Stimulated activated effector memory CD8-positive, alpha-beta T cell treated with anti-CD3 and anti-CD28 coated beads, Interleukin-12 subunit alpha, Interleukin-12 subunit beta, amount 100 ng/mL, for 72 hours (primary cell): ENCODE data around the gene DRG2.

Experiments
- ATAC-seq: fragments of 150-1000 bp; cut with Tn5 transposase; 2 replicates; pipeline ENCODE4 v1.10.0; 2021
- DNase-seq, 2 donors: peaks; one replicate each; pipeline ENCODE4 v3.0.0; 2021 to 2022; ENCODE audit warnings: low spot score in 2 of 2
- H3K27ac Mint-ChIP-seq: one replicate; pipeline ENCODE4 v1.8.0; 2022; ENCODE audit warnings: mild to moderate bottlenecking, mixed read lengths
- H3K36me3 Mint-ChIP-seq: one replicate; pipeline ENCODE4 v1.8.0; 2022; ENCODE audit warnings: mild to moderate bottlenecking, mixed read lengths
- H3K4me1 Mint-ChIP-seq: one replicate; pipeline ENCODE4 v1.8.0; 2022; ENCODE audit warnings: mixed read lengths
- H3K4me3 Mint-ChIP-seq: one replicate; pipeline ENCODE4 v1.8.0; 2022; ENCODE audit warnings: mild to moderate bottlenecking, mixed read lengths
- H3K9me3 Mint-ChIP-seq: one replicate; pipeline ENCODE4 v1.8.0; 2022; ENCODE audit warnings: mixed read lengths

DRG2 gene

DNA sequence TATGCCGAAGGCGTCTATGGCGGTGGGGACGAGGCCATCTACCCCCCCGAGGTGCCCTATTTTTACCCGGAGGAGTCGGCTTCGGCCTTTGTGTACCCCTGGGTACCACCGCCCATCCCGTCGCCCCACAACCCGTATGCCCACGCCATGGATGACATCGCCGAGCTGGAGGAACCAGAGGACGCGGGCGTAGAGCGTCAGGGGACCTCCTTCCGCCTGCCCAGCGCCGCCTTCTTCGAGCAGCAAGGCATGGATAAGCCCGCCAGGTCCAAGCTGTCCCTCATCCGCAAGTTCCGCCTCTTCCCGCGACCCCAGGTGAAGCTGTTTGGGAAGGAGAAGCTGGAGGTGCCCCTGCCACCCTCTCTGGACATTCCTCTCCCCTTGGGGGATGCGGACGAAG lies 32.2 kb downstream of the DRG2 start:
- Mint-ChIP-seq H3K36me3 (no peaks in the 10 kb centered on the region), H3K4me3 (no peak overlapping the region), H3K9me3 (peaks cover 3% of the 10 kb centered on the region), H3K27ac (no peak overlapping the region), H3K4me1 (no peaks in the 10 kb centered on the region)
- ATAC-seq: no peak
- no peak for DNase-seq

DNA sequence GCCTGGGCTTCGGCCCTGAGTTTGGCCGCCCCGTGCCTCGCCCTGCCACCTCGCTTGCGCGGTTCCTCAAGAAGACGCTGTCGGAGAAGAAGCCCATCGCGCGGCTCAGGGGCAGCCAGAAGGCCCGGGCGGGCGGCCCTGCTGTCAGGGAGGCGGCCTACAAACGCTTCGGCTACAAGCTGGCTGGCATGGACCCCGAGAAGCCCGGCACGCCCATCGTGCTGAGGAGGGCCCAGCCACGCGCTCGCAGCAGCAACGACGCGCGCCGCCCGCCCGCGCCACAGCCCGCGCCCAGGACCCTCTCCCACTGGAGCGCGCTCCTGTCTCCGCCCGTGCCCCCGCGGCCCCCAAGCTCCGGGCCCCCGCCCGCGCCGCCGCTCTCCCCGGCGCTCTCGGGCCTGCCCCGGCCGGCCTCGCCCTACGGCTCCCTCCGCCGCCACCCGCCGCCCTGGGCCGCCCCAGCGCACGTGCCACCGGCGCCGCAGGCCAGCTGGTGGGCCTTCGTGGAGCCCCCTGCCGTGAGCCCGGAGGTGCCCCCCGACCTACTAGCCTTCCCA lies 32.8 kb downstream of the DRG2 start:
- Mint-ChIP-seq H3K36me3 (no peaks in the 10 kb centered on the region), H3K27ac (no peak overlapping the region), H3K9me3 (peaks cover 3% of the 10 kb centered on the region), H3K4me3 (no peak overlapping the region), H3K4me1 (no peaks in the 10 kb centered on the region)
- no peak for ATAC-seq
- DNase-seq: no peak

DNA sequence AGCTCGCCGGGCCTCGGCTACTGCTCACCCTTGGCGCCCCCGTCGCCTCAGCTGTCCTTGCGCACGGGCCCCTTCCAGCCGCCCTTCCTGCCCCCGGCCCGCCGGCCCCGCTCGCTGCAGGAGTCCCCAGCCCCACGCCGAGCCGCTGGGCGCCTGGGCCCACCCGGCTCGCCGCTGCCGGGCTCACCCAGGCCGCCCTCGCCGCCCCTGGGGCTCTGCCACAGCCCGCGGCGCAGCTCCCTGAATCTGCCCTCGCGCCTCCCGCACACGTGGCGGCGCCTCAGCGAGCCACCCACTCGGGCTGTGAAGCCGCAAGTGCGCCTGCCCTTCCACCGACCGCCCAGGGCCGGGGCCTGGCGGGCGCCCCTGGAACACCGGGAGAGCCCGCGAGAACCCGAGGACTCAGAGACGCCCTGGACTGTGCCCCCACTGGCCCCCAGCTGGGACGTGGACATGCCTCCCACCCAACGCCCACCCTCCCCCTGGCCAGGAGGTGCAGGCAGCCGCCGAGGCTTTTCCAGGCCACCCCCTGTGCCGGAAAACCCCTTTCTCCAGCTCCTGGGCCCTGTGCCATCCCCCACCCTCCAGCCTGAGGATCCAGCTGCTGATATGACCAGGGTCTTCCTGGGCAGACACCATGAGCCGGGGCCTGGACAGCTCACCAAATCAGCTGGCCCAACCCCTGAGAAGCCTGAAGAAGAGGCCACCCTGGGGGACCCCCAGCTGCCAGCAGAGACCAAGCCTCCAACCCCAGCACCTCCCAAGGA lies 33.6 kb downstream of the DRG2 start:
- H3K36me3 Mint-ChIP-seq: no peaks in the 10 kb centered on the region
- ATAC-seq (no peak), DNase-seq (no peak)
- no peak overlapping the region for H3K27ac Mint-ChIP-seq
- no peaks in the 10 kb centered on the region for H3K4me1 Mint-ChIP-seq
- H3K4me3 Mint-ChIP-seq: no peak overlapping the region
- H3K9me3 Mint-ChIP-seq: peaks cover 3% of the 10 kb centered on the region

DNA sequence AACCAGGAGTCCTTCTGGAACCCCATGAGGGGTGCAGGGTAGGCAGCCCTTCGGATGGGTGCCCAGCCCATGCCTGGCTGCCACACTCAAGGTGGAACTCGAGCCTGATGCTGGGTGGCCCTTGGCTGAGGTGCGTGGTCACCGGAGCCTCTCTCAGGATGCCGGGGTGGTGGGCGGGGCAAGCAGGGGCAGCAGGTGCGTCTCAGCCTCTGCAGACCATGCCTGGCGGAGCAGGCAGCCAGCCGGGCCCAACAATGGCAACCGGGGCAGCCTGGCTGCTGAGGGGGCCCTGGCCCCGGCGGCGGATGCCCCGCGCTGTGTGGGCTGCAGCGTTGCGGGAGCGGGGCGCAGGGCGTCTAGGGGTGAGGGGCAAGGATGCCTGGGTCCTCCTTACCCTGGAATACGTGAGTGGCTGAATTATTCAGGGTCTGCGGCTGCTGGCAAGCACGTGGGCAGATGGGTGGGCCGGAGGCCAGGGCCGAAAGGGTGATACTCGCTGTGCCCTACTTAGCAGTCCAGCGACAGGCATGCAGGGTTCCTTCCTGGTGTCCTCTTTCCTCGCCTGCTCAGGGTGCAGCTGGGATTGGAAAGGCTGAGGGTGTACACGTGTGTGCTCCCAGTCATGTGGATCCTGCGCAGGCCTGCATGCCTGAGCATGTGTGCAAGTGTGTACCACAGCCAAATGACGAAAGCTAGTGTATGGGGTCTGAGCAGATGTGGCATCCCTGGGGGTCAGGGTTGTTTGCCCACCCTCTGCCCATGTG lies 35.4 kb downstream of the DRG2 start:
- H3K36me3 Mint-ChIP-seq: no peaks in the 10 kb centered on the region
- H3K9me3 Mint-ChIP-seq: peaks cover 3% of the 10 kb centered on the region
- DNase-seq (no peak), ATAC-seq (no peak)
- no peak overlapping the region for H3K27ac Mint-ChIP-seq
- H3K4me3 Mint-ChIP-seq: no peak overlapping the region
- H3K4me1 Mint-ChIP-seq: no peaks in the 10 kb centered on the region

DNA sequence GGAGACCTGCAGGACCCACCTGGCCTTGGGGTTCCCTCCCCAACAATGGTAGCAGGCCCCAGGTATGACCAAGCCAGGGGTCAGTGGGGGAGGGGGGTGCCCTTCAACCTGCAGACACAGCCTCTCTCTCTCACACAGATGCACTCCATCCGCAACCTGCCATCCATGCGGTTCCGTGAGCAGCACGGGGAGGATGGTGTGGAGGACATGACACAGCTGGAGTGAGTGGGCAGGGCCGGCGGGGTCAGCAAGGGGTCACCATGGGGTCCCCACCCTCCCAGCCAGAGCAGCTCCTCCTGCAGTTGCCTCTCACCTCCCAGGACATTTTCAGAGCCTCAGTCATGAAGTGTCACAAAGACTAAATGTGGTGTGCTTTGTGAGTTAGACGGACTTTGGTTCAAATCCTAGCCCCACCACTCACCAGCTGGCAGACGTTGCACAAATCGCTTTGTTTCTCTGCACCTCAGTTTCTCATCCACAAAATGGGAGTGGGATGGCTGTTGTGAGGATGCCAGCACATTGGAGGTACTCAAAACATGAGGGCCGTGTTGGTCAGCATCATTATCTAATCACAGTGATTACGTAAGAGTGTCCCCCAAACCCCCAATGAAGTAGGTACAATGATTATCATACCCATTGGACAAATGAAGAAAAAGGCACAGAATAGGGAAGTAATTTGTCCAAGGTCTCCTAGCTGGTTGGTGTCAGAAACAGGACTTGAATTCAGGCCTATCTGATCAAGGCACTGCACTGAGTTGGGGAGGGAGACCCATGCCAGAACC lies 36.8 kb downstream of the DRG2 start:
- peaks cover 3% of the 10 kb centered on the region for H3K9me3 Mint-ChIP-seq

DNA sequence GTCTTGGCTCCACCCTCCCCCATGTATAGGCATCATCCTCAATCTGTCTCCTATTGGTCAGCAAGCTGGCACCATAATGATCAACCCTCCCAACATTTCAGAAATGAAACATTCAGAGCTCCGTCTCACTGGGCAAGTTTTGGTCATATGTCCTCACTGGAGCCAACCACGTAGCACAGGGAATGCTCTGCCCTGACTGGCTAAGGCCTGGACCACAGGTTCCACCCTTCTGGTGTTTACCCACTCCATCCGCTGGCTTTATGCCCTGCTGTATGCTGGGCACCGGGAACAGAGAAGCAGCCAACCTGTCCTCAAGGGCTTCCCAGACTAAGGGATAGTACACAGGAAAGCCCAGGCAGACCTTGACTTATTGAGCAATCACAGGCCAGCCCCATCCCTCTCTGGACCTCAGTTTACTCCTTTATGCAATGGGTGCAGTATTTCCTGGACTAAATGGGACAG lies 41.3 kb downstream of the DRG2 start:
- DNase-seq (no peak), ATAC-seq (no peak)
- peak overlapping the region; percentile 50 for H3K27ac Mint-ChIP-seq
- H3K4me3 Mint-ChIP-seq: no peak overlapping the region
- H3K36me3 Mint-ChIP-seq: no peaks in the 10 kb centered on the region
- H3K4me1 Mint-ChIP-seq: no peaks in the 10 kb centered on the region
- H3K9me3 Mint-ChIP-seq: no peaks in the 10 kb centered on the region

More for the DNA sequence above, 36.8 kb downstream of the DRG2 start:
- H3K36me3 Mint-ChIP-seq: no peaks in the 10 kb centered on the region
- no peak overlapping the region for H3K27ac Mint-ChIP-seq
- no peaks in the 10 kb centered on the region for H3K4me1 Mint-ChIP-seq
- DNase-seq (no peak), ATAC-seq (no peak)
- no peak overlapping the region for H3K4me3 Mint-ChIP-seq

DNA sequence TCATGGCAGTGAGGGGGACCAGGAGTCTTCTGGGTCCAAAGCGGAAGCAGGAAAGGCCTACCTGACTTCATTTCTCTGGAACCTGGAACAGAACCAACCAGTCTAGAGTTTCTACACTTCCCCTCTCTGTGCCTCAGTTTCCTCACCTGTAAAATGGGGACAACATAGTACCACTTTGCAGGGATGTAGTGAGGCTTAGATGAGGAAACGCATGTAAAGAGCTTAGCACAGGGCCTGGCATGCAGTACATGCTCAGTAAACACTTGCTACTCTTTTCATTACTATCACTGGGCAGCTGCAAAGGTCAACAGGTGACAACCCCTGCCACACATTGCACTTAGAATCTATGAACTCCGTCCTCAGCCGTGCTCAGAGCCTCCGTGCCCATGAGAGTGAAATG lies 45.0 kb downstream of the DRG2 start:
- Mint-ChIP-seq H3K27ac (no peak overlapping the region), H3K4me3 (no peak overlapping the region), H3K36me3 (no peaks in the 10 kb centered on the region), H3K4me1 (no peaks in the 10 kb centered on the region), H3K9me3 (no peaks in the 10 kb centered on the region)
- ATAC-seq (no peak), DNase-seq (no peak)

DNA sequence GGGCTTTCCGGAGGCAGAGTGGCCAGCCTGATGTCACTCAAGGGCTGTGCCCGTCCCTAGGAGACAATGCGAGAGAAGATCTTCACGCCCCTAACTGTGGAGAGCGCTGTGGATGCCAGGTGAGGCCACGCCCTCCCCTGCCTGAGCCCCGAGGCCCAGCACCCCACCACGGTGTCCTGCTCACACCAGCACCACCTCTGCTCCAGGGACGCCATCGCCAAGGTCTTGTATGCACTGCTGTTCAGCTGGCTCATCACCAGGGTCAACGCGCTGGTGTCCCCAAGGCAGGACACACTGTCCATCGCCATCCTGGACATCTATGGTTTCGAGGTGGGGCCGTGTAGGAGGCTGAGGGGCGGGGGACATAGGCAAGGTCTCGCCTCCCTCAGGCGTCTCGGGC lies 48.6 kb downstream of the DRG2 start:
- Mint-ChIP-seq H3K36me3 (no peaks in the 10 kb centered on the region), H3K27ac (no peak overlapping the region), H3K4me3 (no peak overlapping the region), H3K4me1 (no peaks in the 10 kb centered on the region), H3K9me3 (no peaks in the 10 kb centered on the region)
- ATAC-seq: no peak
- DNase-seq: no peak

DNA sequence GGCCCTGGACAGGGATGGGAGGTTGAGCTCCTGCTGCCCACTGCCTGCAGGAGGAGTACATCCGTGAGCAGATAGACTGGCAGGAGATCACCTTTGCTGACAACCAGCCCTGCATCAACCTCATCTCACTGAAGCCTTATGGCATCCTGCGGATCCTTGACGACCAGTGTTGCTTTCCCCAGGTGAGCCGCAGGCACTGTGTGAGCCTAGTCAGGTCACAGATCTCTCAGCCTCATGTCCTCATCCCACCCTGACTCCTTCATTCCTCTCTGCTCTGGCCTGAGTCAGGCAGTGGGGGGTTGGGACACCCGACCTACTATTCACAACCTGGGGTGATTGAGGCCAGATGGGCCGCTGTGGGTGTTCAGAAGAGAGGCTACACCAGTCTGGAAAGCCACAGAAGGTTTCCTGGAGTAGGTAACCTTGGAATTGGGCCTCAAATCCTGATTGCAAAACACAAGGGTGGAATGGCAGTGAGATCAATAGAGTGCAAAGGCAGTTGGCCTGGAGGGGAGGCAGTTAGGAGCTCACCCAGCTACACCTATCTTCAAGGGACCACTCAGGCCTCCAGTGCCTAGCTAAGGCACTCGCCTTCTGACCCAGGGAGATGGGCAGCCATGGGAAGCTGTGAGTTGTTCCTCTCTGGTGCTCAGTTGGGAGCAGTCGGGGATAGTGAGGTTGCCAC lies 50.5 kb downstream of the DRG2 start:
- ATAC-seq (no peak), DNase-seq (no peak)
- peak overlapping the region; percentile 7 for H3K27ac Mint-ChIP-seq
- no peaks in the 10 kb centered on the region for H3K36me3 Mint-ChIP-seq
- H3K4me3 Mint-ChIP-seq: no peak overlapping the region
- no peaks in the 10 kb centered on the region for H3K9me3 Mint-ChIP-seq
- H3K4me1 Mint-ChIP-seq: no peaks in the 10 kb centered on the region

DNA sequence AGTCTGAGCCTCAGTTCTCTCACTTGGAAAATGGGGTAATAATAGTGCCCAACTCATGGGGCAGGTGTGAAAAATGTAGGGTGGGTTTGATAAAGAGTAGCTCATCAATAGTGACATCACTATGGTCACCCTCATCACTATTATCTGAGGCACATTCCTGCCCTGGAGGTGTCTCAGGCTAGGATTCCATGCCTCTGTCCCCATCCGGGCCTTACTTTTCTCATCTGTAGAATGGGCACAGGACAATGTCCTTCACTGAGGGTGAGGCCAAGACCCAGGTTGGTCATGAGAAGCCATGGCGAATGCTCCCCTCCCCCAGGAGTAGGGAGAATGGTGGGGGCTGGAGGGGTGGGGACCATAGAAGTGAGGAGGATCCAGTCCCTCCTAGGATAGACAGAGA lies 51.3 kb downstream of the DRG2 start:
- Mint-ChIP-seq H3K27ac (no peak overlapping the region), H3K36me3 (no peaks in the 10 kb centered on the region), H3K4me1 (no peaks in the 10 kb centered on the region), H3K4me3 (no peak overlapping the region), H3K9me3 (no peaks in the 10 kb centered on the region)
- DNase-seq: no peak
- ATAC-seq: no peak

DNA sequence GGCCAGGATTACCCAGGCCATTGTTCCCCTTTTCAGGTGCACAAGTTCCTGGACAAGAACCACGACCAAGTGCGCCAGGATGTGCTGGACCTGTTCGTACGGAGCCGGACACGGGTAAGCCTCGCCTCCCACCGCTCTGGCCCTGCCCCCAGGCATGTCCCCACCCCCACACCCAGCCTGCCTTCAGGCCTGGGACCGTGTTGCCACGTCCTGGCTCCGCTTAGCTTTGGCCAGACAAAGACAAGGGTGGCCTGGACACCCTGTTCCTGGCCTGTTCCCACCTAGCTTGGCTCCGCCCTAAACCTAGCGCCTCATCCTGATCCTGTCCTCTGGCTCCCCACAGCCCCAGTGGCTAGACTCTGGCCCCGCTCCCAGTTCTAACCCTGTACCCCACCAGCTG lies 51.8 kb downstream of the DRG2 start:
- ATAC-seq (no peak), DNase-seq (no peak)
- H3K4me1 Mint-ChIP-seq: no peaks in the 10 kb centered on the region
- no peak overlapping the region for H3K27ac Mint-ChIP-seq
- H3K4me3 Mint-ChIP-seq: no peak overlapping the region
- H3K9me3 Mint-ChIP-seq: no peaks in the 10 kb centered on the region
- no peaks in the 10 kb centered on the region for H3K36me3 Mint-ChIP-seq

DNA sequence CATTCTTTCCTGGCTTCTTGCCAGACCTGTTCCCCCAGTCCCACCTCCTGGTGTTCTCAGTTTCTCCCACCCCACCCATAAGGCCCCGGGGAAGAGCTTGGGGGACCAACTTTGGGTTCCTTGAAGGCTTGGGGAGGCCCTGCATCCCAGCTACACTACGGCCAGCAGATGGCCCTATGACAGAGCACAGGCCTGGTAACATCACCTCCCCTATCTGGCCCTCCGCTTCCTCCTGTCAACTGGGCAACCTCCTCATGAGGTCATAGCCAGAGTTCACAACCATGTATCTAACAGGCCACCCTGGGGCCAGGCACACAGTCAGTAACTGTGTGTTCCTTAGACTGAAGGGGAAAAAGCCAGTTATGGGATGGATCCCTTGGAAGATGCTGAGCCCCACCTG lies 52.2 kb downstream of the DRG2 start:
- no peak for ATAC-seq
- Mint-ChIP-seq H3K4me1 (no peaks in the 10 kb centered on the region), H3K36me3 (no peaks in the 10 kb centered on the region), H3K27ac (no peak overlapping the region), H3K4me3 (no peak overlapping the region), H3K9me3 (no peaks in the 10 kb centered on the region)
- DNase-seq: no peak

DNA sequence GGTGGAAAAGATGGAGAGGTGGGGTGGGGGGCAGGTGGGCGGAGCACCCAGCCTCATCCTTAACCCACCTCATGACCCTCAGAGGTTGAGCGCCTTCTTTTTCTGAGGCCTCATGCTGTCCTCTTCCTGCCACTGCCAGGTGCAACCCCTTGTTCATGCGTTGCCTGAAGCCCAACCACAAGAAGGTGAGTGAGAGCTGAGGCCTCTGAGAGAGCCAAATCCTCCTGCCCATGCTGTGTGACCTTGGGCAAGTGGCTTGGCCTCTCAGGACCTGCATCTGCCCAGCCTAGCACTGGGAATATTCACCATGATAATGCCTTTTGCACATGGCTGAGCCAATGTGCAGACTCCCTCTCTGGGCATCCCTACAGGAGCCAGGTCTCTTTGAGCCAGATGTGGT lies 52.9 kb downstream of the DRG2 start:
- Mint-ChIP-seq H3K4me3 (no peak overlapping the region), H3K9me3 (no peaks in the 10 kb centered on the region), H3K36me3 (no peaks in the 10 kb centered on the region), H3K27ac (no peak overlapping the region), H3K4me1 (no peaks in the 10 kb centered on the region)
- ATAC-seq (no peak), DNase-seq (no peak)

DNA sequence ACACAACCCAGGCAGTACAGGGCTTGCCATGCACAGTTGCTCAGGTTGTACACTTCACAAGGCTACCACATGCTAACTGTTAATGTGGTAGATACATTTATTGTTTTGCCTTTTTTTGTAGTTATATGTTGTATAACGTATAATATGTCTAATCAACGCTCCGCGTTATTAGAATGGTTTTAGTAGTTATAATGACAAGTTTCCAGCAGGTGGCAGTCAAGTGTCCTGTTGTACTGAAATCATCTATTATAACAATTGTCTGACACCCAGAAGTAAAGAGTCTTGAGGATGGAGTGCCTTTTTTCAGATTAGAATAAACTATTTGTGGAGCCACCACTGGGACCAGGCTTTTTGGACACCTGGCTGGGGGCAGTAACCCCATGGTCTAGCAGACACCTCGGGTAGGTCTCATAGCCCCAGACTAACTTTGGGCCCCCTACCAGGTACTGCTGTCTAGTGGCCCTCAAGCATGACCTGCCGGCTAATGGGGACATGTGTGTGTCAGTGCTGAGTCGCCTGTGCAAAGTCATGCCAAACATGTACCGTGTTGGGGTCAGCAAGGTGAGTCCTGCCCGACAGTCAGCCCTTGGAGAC lies 53.6 kb downstream of the DRG2 start:
- Mint-ChIP-seq H3K9me3 (no peaks in the 10 kb centered on the region), H3K27ac (no peak overlapping the region), H3K4me1 (no peaks in the 10 kb centered on the region), H3K36me3 (no peaks in the 10 kb centered on the region), H3K4me3 (no peak overlapping the region)
- DNase-seq (peak; percentile 30 to 56), ATAC-seq (peak; percentile 47)

DNA sequence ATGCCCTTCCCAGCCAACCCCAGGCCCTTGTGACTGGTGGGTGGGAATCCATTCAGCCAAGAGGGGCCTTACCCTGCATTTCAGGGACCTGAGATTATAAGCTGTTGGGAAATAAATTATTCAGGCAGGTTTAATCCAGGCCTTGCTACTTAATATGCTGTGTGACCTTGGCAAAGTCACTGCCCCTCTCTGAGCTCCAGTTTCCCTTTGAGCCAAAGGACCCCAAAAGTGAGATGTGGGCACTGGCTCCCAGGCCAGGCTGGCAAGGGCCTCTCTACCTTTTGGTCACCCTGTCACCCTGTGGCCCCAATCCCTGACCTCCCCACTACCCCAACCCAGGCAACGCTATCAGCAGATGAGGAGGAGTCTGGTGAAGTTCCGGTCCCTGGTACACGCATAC lies 54.7 kb downstream of the DRG2 start:
- Mint-ChIP-seq H3K4me3 (no peak overlapping the region), H3K27ac (no peak overlapping the region), H3K4me1 (no peaks in the 10 kb centered on the region), H3K9me3 (no peaks in the 10 kb centered on the region), H3K36me3 (no peaks in the 10 kb centered on the region)
- DNase-seq: no peak
- no peak for ATAC-seq
